DOHH2 (cell line): ENCODE measurements around the gene MGMT.

ENCODE experiments used
- H3F3A ChIP-seq: fragments of 200-600 bp; sonication (generic), shearing (Covaris generic); 2 replicates; pipeline ENCODE4 v1.6.0; 2016; ENCODE audit warnings: antibody characterized with exemption, mild to moderate bottlenecking; ENCODE audit not compliant: control insufficient read depth, insufficient read depth
- H3K27ac ChIP-seq: fragments of 200-600 bp; sonication (generic); 2 replicates; pipeline ENCODE4 v1.5.1; 2014; ENCODE audit warnings: low read depth, mild to moderate bottlenecking, low read length, moderate library complexity
- H3K27me3 ChIP-seq: fragments of 200-600 bp; sonication (generic); 2 replicates; pipeline ENCODE4 v1.6.1; 2014; ENCODE audit warnings: mild to moderate bottlenecking, low read length, mixed read lengths; ENCODE audit not compliant: control insufficient read depth
- H3K36me3 ChIP-seq: fragments of 200-600 bp; sonication (generic); 2 replicates; pipeline ENCODE4 v1.6.1; 2014; ENCODE audit warnings: mild to moderate bottlenecking, low read length, moderate library complexity, mixed read lengths; ENCODE audit not compliant: control insufficient read depth
- H3K4me1 ChIP-seq: fragments of 200-600 bp; sonication (generic); 2 replicates; pipeline ENCODE4 v1.6.1; 2014; ENCODE audit warnings: mild to moderate bottlenecking, low read length, mixed read lengths; ENCODE audit not compliant: control insufficient read depth
- H3K4me2 ChIP-seq: fragments of 200-600 bp; sonication (generic); 2 replicates; pipeline ENCODE4 v1.6.0; 2014; ENCODE audit warnings: mild to moderate bottlenecking, low read length, moderate library complexity
- H3K4me3 ChIP-seq: fragments of 200-600 bp; sonication (generic); 2 replicates; pipeline ENCODE4 v1.5.1; 2014; ENCODE audit warnings: mild to moderate bottlenecking, low read length, mixed read lengths
- H3K79me2 ChIP-seq: fragments of 200-600 bp; sonication (generic); 2 replicates; pipeline ENCODE4 v1.6.1; 2014; ENCODE audit warnings: mild to moderate bottlenecking, low read length, mixed read lengths; ENCODE audit not compliant: control insufficient read depth
- H3K9me2 ChIP-seq: fragments of 200-600 bp; sonication (generic); replicated peaks from 2 replicates; pipeline ENCODE4 v1.6.1; 2014; ENCODE audit warnings: mild to moderate bottlenecking, low read length, mixed read lengths; ENCODE audit not compliant: control insufficient read depth
- H3K9me3 ChIP-seq: fragments of 200-600 bp; sonication (generic); 2 replicates; pipeline ENCODE4 v1.6.1; 2014; ENCODE audit warnings: antibody characterized with exemption, low read length, mixed read lengths; ENCODE audit not compliant: control insufficient read depth, insufficient read depth
- H4K20me1 ChIP-seq: fragments of 200-600 bp; sonication (generic); 2 replicates; pipeline ENCODE4 v1.6.0; 2014; ENCODE audit warnings: low read depth, mild to moderate bottlenecking, antibody characterized with exemption, low read length, moderate library complexity; ENCODE audit not compliant: control insufficient read depth, insufficient read depth
- EZH2phosphoT487 ChIP-seq: fragments of 200-600 bp; sonication (generic); IDR thresholded peaks from 2 replicates; pipeline ENCODE4 v1.6.1; 2017; ENCODE audit warnings: borderline replicate concordance, mild to moderate bottlenecking, antibody characterized with exemption, low read length, moderate library complexity, mixed read lengths
- TF ChIP-seq, protein P1 (sequence below): fragments of 200-600 bp; sonication (generic); IDR thresholded peaks from one replicate; pipeline ENCODE4 v1.5.1; 2014; ENCODE audit warnings: antibody characterized with exemption, mild to moderate bottlenecking, low read depth, low read length; ENCODE audit not compliant: poor library complexity, severe bottlenecking

MGMT gene

GRCh38 chr10:129599160-129599559 is 132.1 kb downstream of the MGMT start:
- Histone ChIP-seq H3K27ac (no peak overlapping the region), H3F3A (no peaks in the 10 kb centered on the region), H3K79me2 (no peaks in the 10 kb centered on the region), H3K4me3 (no peak overlapping the region), H3K36me3 (no peaks in the 10 kb centered on the region), H3K27me3 (no peaks in the 10 kb centered on the region), H3K9me3 (no peaks in the 10 kb centered on the region), H3K9me2 (no peaks in the 10 kb centered on the region), H4K20me1 (no peaks in the 10 kb centered on the region), H3K4me2 (no peak overlapping the region), H3K4me1 (peaks cover 30% of the 10 kb centered on the region)
- TF ChIP-seq, protein P1, sequence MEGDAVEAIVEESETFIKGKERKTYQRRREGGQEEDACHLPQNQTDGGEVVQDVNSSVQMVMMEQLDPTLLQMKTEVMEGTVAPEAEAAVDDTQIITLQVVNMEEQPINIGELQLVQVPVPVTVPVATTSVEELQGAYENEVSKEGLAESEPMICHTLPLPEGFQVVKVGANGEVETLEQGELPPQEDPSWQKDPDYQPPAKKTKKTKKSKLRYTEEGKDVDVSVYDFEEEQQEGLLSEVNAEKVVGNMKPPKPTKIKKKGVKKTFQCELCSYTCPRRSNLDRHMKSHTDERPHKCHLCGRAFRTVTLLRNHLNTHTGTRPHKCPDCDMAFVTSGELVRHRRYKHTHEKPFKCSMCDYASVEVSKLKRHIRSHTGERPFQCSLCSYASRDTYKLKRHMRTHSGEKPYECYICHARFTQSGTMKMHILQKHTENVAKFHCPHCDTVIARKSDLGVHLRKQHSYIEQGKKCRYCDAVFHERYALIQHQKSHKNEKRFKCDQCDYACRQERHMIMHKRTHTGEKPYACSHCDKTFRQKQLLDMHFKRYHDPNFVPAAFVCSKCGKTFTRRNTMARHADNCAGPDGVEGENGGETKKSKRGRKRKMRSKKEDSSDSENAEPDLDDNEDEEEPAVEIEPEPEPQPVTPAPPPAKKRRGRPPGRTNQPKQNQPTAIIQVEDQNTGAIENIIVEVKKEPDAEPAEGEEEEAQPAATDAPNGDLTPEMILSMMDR = no peak
- no peak for TF ChIP-seq EZH2phosphoT487

DNA sequence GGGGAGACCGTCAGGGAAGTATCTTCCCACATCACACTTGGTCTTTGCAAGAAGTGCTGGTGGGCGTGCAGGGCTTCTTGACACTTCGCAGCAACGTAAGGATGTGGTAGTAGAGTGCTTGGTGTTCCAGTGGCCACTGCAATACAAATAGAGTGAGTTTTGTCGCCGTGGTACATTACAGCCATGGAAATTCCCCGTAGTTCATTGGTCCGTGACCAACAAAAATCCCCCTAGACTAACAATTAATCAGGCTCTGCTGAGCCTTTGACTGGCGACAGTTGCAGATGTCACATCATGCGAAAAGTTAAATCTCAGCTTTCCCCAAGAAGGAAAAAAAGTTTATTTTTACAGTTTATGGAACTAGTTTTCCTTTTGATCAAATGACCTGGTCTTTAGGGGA is 134.7 kb downstream of the MGMT start:
- Histone ChIP-seq H3F3A (peaks cover 20% of the 10 kb centered on the region), H3K36me3 (peaks cover 3% of the 10 kb centered on the region; the same call in 1 of the 2 replicates), H3K4me2 (peak overlapping the region; percentile 28; the same call in 1 of the 2 replicates), H3K4me1 (peaks cover 56% of the 10 kb centered on the region), H3K27me3 (no peaks in the 10 kb centered on the region), H3K9me2 (no peaks in the 10 kb centered on the region), H4K20me1 (no peaks in the 10 kb centered on the region), H3K79me2 (no peaks in the 10 kb centered on the region; the same call in 1 of the 2 replicates), H3K9me3 (no peaks in the 10 kb centered on the region), H3K27ac (no peak overlapping the region), H3K4me3 (no peak overlapping the region)
- TF ChIP-seq, protein P1 = no peak
- no peak for TF ChIP-seq EZH2phosphoT487

DNA sequence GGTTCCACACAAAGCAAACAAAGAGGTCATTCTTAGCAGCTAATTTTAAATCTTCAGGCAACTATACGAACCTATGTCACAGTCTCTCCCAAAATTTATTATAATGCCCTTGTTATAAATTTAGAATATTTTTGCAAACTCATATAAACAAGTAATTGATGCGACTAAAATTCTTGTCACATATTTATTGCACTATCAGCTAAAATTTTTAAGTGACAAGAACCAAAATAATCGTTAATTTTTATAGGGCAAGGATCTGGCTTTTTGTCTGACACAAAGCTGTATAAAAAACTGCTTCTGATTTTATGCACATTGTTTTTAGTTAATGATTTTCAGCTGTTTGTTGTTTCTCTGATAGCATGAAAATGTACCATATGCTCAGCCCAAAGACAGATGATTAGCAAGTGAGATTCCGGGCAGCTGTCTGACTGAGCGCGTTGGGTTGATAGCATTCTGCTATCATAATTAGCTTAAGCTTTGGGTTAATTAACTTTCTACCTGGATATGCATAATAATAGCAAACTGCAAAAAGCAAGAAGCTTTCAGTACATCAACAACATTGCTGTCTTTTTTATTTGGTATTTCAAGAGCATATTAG is 136.0 kb downstream of the MGMT start:
- Histone ChIP-seq H3F3A (peaks cover 22% of the 10 kb centered on the region), H3K4me1 (peaks cover 65% of the 10 kb centered on the region), H3K4me2 (no peak overlapping the region), H3K27ac (no peak overlapping the region), H3K9me3 (no peaks in the 10 kb centered on the region), H3K4me3 (no peak overlapping the region), H3K9me2 (no peaks in the 10 kb centered on the region), H3K79me2 (peaks cover 3% of the 10 kb centered on the region; the same call in 1 of the 2 replicates), H4K20me1 (no peaks in the 10 kb centered on the region), H3K27me3 (no peaks in the 10 kb centered on the region), H3K36me3 (peaks cover 3% of the 10 kb centered on the region; the same call in 1 of the 2 replicates)
- no peak for TF ChIP-seq EZH2phosphoT487
- TF ChIP-seq, protein P1 = no peak
